ENCODE measurements around the gene MAP3K2.
A peak's percentile ranks its signal among the peaks of the same experiment; 100 is the strongest.
"Not testable (repeated sequence)": the region's sequence is repeated elsewhere in the genome, so short reads cannot be mapped to it uniquely, and the experiment has no call there.

Gene MAP3K2

GRCh38 chr2:127358044-127358443, 29.7 kb downstream of the MAP3K2 start:
- TF ChIP-seq CTCF (IDR thresholded peaks at IDR 0.05; ENCODE audit: insufficient read depth, low read length, missing control alignments) = no peak
- H3K4me3 ChIP-seq (ENCODE audit: low read depth, low read length) = no peak overlapping the region
- ChIA-PET POLR2A (no interaction called here), CTCF (interaction anchor here (0.9 to 1.3 kb wide), 4 partner anchors 14 to 121 kb away, joined by 3 to 5 read pairs (median 4); no protein-coding TSS in a partner anchor)
- DNase-seq (ENCODE audit: low read depth, low spot score) = no peak

- TF ChIP-seq CTCF (IDR thresholded peaks at IDR 0.05; ENCODE audit: insufficient read depth, low read length, missing control alignments) = no peak
- H3K4me3 ChIP-seq (ENCODE audit: low read depth, low read length) = no peak overlapping the region
- POLR2A ChIA-PET = no interaction called here
- CTCF ChIA-PET = interaction anchor here (0.5 to 1.3 kb wide), 5 partner anchors 13 to 134 kb away, joined by 3 to 5 read pairs (median 3); no protein-coding TSS in a partner anchor
- DNase-seq (ENCODE audit: low read depth, low spot score) = no peak
Measured at GRCh38 chr2:127357591-127357990, 30.2 kb downstream of the MAP3K2 start.

- CTCF ChIA-PET = interaction anchor here (0.9 to 1.3 kb wide), 2 partner anchors 32 to 123 kb away, joined by 3 to 5 read pairs; no protein-coding TSS in a partner anchor
- no peak for DNase-seq (ENCODE audit: low read depth, low spot score)
- TF ChIP-seq CTCF (IDR thresholded peaks at IDR 0.05; ENCODE audit: insufficient read depth, low read length, missing control alignments) = no peak
- H3K4me3 ChIP-seq (ENCODE audit: low read depth, low read length) = no peak overlapping the region
- POLR2A ChIA-PET = no interaction called here
Measured at GRCh38 chr2:127356531-127356930, 31.2 kb downstream of the MAP3K2 start.

GRCh38 chr2:127355407-127356008, 32.3 kb downstream of the MAP3K2 start:
- no peak for DNase-seq (ENCODE audit: low read depth, low spot score)
- POLR2A ChIA-PET = no interaction called here
- H3K4me3 ChIP-seq (ENCODE audit: low read depth, low read length) = no peak overlapping the region
- CTCF ChIA-PET = interaction anchor here (0.9 kb wide), 1 partner anchor 124 kb away, joined by 3 read pairs; no protein-coding TSS in a partner anchor
- peak; percentile 30 for TF ChIP-seq CTCF (IDR thresholded peaks at IDR 0.05; ENCODE audit: insufficient read depth, low read length, missing control alignments)

- H3K4me3 ChIP-seq (ENCODE audit: low read depth, low read length); CTCF ChIA-PET; POLR2A ChIA-PET; DNase-seq (ENCODE audit: low read depth, low spot score): not testable (repeated sequence)
Measured at GRCh38 chr2:127353873-127354676, 33.7 kb downstream of the MAP3K2 start.

GRCh38 chr2:127353223-127353622, 34.6 kb downstream of the MAP3K2 start:
- CTCF ChIA-PET; POLR2A ChIA-PET; DNase-seq (ENCODE audit: low read depth, low spot score); H3K4me3 ChIP-seq (ENCODE audit: low read depth, low read length): not testable (repeated sequence)

GRCh38 chr2:127351603-127352002, 36.2 kb downstream of the MAP3K2 start:
- no peak for DNase-seq (ENCODE audit: low read depth, low spot score)
- POLR2A ChIA-PET = no interaction called here

More at GRCh38 chr2:127351603-127352002, 36.2 kb downstream of the MAP3K2 start:
- CTCF ChIA-PET = no interaction called here
- no peak for TF ChIP-seq CTCF (IDR thresholded peaks at IDR 0.05; ENCODE audit: insufficient read depth, low read length, missing control alignments)
- H3K4me3 ChIP-seq (ENCODE audit: low read depth, low read length) = no peak overlapping the region

Data from AG04449 (cell line).